NCI-H2171 treated with DMSO at 0.1 percent for 48 hours (cell line): ENCODE results near the gene MRPL43.

Experiments
- DNase-seq: peaks from one replicate; lab custom pipeline; 2025; lab: John Stamatoyannopoulos, UW

Gene MRPL43

DNA sequence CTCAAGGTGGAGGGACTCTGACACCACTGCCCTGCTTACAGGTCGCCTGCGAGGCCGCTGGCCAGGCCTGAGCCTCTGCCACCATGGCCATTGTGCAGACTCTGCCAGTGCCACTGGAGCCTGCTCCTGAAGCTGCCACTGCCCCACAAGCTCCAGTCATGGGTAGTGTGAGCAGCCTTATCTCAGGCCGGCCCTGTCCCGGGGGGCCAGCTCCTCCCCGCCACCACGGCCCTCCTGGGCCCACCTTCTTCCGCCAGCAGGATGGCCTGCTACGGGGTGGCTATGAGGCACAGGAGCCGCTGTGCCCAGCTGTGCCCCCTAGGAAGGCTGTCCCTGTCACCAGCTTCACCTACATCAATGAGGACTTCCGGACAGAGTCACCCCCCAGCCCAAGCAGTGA, 15.2 kb upstream of the MRPL43 start:
- no peak for DNase-seq

DNA sequence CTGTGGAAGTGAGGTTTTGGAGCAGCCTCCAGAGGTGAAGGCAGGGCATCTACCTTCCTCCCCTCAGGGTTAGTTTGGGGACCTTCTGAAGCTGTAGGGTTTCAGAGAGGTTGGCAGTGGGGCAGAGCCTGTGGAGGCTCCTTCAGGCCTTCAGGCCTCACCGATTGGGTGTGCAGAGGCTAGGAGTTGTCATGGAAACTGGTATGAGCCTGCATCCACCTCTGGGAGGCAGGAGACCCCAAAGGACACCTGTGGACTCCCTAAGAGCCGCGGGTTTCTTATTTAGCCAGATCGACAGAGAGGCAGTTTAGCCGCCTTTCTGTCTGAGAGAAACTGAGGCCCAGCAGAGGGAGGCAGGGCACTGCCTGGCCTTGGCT, 14.3 kb upstream of the MRPL43 start:
- no peak for DNase-seq

DNA sequence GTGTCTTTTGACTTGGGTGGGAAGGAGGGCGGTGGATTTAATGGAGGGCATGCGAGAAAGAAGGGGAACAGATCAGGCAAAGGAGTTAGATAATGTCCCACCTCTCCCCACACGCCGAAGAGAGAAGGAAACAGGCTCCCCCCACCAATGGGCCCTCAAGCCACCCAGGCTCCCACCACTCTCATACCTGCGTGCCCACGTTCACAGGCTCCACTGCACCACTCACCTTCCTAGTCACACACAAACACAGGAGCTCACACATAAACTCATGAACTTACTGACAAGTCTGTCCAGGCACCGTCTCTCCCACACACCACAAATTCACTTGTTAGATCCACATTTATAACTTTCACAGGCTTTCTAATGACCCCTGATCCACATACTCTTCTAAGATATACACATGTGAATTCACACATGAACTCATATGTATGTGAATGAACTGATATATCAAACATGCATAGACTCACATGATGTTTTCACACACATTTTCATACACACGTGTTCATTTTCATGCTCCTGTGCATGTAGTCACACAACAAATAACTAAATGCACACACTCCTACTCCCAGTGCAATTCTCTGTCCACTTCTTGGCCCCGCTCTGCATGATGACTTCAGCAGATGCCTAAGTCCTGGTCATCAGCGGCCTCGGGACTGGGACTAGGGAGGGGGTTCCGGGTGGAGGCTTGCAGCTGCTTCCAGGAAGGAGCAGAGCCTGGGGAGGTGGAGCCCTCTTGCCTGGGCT, 13.8 kb upstream of the MRPL43 start:
- DNase-seq: no peak

DNA sequence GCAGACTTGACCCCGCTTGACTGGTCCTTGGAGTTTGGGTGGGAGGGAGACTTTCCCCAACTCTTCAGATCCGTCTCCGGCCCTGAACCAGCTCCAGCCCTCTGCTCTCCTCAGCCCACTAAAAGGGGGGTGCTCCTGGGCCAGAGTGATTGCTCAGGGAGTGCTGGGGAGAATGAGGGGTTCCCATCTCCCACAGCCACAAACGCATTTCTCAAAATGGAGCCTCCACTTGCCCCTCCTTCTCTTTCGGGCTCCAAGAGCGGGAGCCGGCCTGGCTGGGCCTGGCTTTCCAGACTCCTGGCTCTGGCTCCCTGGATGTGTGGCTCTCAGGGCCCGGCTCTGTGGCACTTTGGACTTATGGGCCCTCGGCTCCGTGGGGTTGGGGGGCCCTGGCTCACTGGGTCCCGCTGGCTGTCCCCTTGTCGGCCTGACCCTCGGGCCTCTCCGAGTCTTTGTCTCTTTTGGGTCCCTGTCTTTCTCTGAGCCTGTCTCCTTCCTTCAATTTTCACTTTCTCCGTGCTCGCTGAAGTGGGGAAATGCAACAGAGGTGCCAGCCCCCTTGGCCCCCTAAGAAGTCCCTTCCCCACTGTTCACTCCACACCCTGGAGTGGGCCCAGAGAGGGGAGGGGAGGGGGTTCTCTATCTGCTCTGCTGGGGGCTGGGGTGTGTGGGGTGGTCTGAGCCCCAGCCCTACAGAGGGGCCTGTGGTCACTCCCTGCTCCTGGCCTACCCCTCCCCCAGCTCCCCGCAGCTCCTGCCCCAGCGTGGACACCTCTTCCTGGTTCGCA, 13.0 kb upstream of the MRPL43 start:
- no peak for DNase-seq

DNA sequence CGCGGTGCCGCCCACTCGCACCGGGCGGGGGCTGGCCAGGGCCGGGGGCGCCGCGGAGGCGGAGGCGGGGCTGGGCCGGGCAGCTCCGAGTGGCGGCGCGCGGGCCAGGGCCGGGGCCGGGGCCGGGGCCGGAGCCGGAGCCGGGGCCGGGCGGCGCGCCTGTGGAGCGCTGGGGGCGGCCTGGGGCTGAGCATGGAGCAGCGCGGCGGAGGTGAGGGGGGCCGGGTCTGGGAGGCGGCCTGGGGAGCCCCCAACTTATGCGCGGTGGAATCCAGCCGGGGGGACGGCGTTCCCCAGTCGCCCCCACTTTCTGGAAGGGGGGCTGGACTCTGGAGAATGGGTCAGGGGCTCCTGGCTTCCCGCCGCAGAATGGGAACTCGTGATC, 12.4 kb upstream of the MRPL43 start, which contains the start of gene LZTS2:
Gene LZTS2, plus strand, starts transcription at position 67 of the 385 bp plus-strand sequence. CDS start 2,731 bp downstream, outside the sequence.
- DNase-seq: no peak

DNA sequence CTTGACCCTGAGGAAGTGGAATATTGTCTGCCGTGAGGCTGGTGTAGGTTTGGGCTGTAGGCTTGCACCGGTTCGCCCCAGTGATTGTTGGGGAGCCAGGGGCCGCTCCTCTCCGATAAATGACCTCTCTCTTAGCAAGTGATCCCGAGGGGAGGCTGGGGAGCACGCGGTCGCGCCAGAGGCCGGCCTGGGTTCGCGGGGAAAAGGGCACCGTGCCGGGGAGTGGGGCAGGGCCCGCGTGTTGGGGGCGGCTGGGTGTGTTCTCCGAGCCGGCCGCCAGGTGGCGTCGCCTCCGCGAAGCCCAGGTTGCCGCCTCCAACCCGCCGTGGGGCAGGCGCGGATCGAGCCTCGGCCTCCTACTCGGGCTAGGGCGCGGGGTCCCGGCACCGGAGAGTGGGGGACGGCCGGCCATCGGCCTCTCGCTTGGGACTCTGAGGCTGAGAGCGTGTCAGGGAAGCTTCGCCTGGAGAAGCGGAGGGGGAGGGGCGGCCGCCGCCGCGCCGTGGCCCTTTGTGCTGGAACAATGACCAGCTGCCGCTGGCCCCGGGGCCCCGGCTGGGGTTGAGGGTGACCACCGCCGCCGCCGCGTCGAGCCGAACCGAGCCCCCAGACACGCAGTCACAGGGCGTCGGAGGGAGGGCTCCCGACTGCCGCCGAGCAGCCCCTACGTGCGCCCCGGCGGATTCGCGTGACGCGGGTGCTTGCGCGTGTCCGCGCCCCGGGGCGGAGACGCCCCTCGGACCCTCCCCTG, 11.9 kb upstream of the MRPL43 start:
- peak; percentile 27 for DNase-seq

DNA sequence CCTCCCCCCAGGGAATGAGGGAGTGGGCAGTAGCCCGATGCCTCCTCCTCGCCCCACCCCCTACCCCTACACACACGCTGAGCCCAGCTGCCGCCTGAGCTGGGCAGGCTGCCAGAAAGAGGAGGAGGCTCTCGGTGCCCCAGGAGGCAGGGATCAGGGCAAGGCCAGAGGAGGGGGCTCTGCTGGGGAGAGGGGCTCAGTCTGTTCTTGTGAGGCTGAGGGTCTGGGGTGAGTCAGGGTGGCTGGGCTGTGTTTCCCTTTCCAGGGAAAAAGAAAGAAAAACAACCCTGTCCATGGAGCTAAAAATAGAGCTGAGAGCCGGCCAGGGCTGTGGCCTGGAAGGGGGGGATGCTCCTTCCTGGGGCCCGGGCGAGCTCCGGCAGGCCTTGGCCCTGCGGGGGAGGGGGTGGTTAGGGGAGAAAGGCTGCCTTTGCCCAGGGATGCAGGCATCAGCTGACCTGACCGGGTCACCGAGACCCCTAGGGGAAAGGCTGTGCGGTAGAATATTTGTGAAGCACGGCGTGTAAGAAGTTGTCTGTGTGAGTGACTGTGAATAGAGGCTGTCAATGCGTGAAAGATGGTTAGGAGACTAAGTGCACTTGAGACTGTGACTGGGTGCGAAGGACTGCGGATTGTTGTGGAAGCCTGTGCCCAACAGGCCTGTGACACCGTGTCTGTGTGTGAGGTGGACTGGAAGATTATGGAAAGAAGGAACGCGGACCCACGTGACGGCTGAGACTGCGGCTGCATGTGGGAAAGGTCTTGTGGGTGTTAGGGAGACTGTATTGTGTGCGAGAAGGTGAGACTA, 11.1 kb upstream of the MRPL43 start:
- peak; percentile 83 for DNase-seq

DNA sequence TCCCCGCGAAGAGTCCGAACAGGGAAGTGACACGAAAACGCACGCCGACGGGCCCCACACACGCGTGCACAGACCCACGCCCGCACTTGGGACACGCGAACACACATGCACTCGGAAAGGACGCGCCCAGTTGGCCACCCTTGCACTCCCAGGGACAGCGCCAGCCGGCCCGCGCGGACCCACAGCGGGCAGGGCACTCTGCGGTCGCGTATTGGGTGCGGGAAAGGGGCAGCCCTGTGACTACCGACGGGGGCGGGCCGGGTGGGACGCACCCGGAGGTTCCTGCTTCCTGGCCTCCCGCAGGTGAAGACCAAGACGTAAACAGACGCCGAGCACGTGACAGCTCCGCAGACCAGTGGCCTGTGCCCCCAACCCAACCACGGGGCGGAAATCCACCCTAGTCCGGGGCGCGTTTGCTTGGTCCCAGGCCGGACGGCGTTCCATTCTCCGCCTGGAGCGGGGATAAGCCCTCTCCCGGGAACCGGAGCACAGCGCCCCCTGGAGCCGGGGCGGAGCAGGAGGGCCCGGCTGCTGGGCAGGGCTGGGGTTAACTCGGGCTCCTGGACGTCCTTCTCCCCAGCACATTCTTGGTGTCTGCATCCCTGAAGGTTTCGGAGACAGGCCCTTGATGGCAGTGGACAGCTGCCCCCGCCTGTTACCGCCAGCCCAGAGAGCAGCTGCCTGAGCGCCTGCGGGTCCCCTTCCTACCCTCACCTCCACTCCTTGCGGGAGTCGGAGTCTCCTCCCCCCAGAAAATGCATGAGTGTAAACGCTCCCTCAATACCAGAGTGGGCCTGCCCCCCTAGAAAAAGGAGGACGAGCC, 10.3 kb upstream of the MRPL43 start:
- peak; percentile 51 for DNase-seq

DNA sequence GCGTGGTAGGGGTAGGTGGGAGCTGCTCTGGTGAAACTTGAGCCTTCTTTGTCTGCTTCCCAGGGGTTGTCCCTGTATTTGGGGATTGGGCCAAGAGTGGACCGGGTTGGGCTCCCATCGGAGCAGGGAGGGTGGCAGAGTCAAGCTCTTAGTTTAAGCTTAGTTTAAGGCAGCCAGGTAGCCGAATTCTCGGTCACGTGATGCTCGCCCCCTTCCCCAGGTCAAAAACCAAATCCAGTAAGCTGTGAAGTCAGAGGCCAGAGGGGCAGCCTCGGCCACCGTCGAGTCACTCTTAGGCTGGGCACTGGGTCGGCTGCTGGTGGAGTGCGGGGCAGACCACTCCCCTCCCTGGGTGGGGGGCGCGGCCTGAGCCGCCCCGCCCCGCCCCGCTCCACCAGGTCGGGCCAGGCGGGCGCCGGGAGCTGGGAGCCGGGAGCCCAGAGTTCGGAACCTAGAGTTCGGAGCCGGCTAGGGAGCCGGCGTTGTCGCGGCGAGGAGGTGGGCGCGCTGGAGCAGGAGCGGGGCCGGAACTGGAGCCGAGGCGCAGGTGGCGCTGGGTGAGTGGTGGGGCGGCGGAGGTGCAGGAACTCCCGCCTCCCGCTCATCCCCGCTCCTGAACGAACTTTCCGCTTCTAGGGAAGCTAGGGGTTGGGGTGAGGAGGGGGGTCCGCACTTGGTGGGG, 9.5 kb upstream of the MRPL43 start:
- no peak for DNase-seq

DNA sequence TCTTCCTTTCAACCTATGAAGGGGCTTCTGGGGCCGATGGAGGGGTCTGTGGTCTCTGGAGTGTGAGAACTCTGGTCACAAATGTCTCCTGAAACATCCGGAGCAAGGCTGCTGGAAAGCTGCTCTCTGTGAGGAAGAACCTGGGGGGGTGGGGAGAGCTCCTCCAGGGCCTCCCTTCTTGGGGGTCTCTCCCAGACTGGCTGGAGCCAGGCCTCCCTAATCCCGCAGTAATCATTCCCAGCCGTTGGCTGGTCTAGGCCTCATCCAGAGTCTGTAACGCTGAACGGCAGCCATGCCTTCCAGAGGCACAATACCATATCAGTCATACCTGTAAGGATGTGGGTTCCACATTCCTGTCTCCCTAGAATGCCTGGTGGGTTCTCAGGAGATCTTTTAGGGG, 7.9 kb upstream of the MRPL43 start:
- no peak for DNase-seq

DNA sequence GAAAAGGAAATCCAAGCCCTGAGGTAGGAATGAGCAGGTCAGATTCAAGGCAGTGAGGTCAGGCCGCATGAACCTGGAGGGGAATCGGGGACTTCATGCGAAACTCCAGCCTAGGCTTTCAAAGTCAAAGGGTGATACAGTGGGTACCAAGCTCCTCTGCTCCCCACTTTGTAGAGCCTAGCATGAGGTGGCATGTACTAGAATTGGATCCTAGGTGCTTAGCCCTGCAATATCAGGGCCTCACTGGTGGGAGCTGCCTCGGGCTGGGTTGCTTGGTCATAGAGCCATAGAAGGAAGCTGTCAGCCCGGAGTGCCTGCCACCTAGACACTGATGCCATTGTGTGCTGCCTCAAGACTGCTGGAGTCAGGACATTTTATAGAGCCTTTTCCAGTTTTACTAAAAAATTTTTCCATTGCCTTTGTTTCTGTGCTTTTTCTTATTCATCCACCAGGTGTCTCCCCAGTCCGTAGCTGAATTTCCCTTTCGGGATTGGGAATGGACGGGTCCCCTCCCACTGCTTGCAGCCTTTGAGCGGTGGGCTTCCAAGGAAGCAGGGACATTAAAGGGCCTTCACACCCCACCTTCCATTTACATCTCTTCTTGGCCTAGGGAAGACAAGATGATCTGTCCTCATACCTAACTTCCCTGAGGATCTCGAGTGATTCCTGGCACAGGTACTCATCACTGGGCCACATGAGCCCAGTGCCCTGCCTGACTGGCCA, 6.8 kb upstream of the MRPL43 start:
- DNase-seq: no peak

DNA sequence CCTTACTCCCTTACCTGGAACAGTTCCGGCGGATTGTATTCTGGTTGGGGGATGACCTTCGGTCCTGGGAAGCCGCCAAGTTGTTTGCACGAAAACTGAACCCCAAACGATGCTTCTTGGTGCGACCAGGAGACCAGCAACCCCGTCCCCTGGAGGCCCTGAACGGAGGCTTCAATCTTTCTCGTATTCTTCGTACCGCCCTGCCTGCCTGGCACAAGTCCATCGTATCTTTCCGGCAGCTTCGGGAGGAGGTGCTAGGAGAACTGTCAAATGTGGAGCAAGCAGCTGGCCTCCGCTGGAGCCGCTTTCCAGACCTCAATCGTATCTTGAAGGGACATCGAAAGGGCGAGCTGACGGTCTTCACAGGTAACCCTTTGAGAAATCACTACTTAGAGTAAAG, 1.8 kb upstream of the MRPL43 start:
- DNase-seq: no peak

DNA sequence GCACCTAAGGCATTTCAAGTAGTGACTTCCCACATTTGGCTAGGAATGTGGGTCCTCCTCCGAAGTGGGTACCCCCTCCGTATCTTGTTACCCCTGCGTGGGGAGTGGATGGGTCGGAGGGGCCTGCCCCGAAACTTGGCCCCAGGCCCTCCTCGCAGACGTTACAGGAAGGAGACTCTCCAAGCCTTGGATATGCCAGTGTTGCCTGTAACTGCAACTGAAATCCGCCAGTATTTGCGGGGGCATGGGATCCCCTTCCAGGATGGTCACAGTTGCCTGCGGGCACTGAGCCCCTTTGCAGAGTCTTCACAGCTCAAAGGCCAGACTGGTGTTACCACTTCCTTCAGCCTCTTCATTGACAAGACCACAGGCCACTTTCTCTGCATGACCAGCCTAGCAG, 869 bp upstream of the MRPL43 start:
- DNase-seq: no peak

DNA sequence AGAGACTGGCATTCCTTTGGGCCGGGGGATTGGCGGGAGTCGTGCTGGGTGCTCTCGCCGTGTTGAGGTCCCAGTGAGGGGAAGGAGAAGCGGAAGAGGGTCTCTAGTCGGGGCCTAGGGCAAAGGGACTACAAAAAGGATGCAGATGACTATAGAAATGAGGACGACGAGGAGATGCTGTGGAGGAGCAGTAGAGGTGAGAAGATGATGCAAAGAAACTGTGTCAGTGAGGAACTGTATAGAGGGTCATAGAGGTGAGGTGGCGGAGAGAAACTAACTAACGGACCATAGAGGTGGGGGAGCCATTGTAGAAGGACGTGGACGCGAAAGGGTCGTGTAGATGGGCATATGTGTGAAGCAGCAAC, 370 bp upstream of the MRPL43 start:
- no peak for DNase-seq

DNA sequence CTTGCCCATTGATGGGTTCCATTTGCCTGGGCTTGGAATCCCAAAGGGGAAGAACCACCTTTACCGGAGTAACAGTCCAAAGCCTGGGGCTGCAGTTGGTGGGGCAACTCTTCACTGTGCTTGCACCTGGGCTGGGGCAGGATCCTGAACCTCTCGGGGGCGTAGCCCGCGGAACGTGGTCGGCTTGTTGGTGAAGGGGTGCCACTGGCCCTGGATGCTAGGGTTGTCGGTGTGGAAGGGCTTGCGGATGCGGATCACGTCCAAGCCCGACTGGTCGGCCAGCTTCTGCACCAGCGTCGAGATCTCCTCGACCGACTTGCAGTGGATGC, 710 bp downstream of the MRPL43 start:
- DNase-seq: no peak

DNA sequence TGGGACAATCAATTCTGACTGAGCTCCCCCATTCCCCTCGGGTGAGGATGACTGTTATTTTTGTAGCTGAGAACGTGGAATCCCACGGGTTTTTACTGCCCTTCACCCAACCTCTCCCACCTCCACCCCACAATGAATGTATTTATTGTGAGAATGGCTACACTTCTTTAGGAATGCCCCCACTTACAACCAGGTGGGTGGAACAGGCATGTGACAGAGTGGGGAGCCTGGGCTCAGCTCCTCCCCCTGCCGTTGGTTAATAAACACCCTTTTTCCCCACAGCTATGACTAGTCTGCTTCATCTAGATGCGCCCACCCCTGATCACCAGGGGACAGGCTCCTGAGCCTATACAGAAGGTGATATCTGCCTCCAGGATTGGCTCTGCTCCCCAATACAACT, 2.0 kb downstream of the MRPL43 start:
- DNase-seq: no peak

DNA sequence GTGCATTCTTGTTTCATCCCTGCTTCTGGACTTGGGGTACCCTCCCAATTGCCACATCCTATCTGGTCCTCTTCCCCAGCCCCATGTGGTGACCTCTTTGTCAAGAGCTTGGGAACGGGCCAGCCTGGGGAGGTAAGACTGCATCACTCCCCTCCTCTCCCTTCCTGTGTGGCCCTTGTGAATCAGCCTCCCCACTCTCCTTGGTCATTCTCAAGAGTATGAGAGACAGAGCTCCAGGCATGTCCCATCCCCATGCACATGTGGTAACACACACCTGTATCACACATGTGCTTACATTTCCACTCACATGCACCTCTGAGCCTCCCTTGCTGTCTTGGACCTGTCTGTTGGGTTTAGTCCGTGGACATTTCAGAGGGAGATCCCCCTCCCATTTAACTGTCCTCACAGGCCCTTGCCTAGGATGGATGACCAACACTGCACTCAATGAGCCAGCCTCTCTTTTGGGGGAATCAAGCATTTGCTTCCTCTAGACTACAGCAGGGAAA, 2.6 kb downstream of the MRPL43 start:
- no peak for DNase-seq

DNA sequence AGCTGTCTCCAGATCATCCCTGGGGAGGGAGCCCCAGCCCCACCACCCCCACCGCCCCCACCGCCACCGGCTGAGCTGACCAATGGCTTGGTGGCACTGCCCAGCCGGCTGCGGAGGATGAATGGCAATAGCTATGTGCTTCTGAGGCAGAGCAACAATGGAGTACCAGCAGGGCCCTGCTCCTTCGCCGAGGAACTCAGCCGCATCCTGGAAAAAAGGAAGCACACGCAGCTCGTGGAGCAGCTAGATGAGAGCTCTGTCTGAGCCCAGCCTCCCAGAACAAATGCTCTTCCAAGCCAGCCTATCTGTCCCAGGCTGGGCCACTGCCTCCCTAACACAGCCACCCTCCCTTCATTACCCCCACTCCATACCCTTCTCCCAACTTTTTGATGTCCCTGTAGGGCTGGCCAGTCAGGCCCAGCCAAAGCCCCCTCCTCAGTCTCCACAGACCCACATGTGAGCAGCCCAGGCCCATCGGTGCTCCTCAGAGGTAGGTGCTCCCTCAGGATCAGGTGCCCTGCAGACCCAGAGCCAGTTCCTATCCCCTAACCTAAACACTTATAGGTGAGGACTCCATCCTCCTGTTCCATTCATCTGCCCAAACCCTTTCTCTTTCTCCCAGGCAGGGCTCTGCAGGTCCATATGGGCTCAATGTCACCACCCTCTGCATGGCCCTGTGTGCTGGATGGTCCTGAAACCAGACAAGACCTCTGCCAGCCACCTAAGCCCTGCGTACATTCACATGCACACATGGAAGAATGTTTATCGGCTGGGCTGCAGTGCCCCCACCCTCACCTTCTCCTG, 3.2 kb downstream of the MRPL43 start:
- DNase-seq: no peak
